ENCODE data around the gene BCAS4. TPM values are rescaled to one million over a fixed set of nuclear protein-coding genes. Genes with fewer than 3 reads are reported as not detected.
"Not testable (repeated sequence)": the region's sequence is repeated elsewhere in the genome, so short reads cannot be mapped to it uniquely, and the experiment has no call there.

BCAS4 gene
- total RNA-seq, 2 experiments from 2014 or later, result 6.3 to 6.6 TPM

DNA sequence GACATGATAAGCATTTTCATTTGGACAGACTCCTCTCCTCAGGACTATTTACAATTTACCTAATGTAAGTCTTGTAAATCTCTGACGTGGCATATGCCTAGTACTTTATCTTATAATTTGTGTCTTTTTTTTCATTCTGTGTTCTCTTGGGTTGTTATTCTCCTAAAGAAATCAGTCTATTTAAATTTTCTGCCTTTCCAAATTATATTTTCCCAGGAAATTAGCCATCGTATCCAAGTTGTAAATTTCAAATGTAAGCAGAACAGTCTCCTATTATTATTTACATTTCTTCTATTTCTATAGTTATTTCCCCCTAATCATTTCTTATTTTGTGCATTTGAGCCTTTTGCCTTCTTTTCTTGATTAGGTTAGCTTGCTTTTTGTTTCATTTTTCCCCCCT lies 17.5 kb upstream of the BCAS4 start:
- Mint-ChIP-seq H3K9me3 (no peaks in the 10 kb centered on the region), H3K36me3 (ENCODE audit: low read depth) (no peaks in the 10 kb centered on the region), H3K4me1 (peaks cover 2% of the 10 kb centered on the region), H3K27me3 (peaks cover 12% of the 10 kb centered on the region), H3K4me3 (no peak overlapping the region), H3K27ac (no peak overlapping the region)
- CTCF ChIA-PET, result no interaction called here
- DNase-seq, result no peak
- POLR2A ChIA-PET, result no interaction called here

DNA sequence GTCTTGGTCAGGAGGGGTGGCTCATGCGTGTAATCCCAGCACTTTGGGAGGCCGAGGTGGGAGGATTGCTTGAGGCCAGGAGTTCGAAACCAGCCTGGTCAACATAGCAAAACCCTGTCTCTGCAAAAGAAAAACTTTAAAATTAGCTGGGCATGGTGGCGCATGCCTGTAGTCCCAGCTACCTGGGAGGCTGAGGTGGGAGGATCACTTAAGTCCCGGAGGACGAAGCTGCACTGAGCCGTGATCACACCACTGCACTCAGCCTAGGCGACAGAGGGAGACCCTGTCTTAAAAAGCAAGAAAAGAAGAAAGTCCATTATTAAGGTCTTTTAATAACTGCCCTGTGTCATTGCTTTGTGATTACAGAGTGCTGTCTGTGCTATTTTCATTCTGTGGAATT lies 15.9 kb upstream of the BCAS4 start:
- H3K36me3 Mint-ChIP-seq (ENCODE audit: low read depth); DNase-seq; H3K4me3 Mint-ChIP-seq; POLR2A ChIA-PET; H3K4me1 Mint-ChIP-seq; H3K9me3 Mint-ChIP-seq; H3K27ac Mint-ChIP-seq: not testable (repeated sequence)
- CTCF ChIA-PET, result interaction anchor here (8.0 kb wide), 1 partner anchor 14 kb away, joined by 68 read pairs; the partner anchor contains the start of gene BCAS4
- H3K27me3 Mint-ChIP-seq, result peaks cover 12% of the 10 kb centered on the region

DNA sequence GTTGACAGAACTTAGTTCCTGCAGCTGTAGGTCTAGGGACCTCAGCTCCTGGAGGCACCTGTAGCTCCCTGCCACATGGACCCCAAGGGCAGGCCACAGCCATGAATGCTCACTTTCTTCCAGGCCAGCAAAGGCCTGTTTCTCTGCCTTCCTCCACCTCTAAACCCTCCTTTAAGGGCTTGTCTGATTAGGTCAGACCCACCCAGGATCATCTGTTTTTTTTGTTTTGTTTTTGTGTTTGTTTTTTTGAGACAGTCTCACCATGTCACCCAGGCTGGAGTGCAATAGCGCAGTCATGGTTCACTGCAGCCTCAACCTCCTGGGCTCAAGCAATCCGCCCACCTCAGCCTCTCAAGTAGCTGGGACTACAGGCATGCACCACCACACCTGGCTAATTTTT lies 11.5 kb upstream of the BCAS4 start:
- Mint-ChIP-seq H3K4me1 (no peaks in the 10 kb centered on the region), H3K36me3 (ENCODE audit: low read depth) (no peaks in the 10 kb centered on the region), H3K27ac (no peak overlapping the region), H3K27me3 (peaks cover 9% of the 10 kb centered on the region), H3K4me3 (no peak overlapping the region), H3K9me3 (no peaks in the 10 kb centered on the region)
- CTCF ChIA-PET, result interaction anchor here (8.0 kb wide), 1 partner anchor 9 kb away, joined by 68 read pairs; the partner anchor contains the start of gene BCAS4
- POLR2A ChIA-PET, result no interaction called here
- DNase-seq, result no peak

DNA sequence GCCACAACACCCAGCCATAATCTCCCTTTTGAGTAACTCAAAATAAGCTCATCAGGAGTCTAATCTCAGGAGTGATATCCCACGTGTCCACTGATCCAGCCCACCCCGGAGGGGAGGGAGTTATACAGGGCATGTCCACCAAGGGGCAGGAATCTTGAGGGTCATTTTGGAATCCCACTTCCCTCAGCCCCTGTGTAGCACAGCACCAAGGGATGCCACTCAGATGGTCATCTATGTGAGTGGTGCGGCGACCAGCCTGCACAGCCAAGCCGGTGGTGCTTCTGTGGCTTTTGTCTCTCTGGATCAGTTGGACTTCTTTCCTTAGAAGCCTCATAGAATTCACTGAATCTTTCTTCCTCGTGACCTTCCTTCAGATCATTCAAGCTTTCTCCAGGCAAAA lies 11.0 kb upstream of the BCAS4 start:
- H3K36me3 Mint-ChIP-seq (ENCODE audit: low read depth), result no peaks in the 10 kb centered on the region
- ChIA-PET CTCF (interaction anchor here (8.0 kb wide), 1 partner anchor 9 kb away, joined by 68 read pairs; the partner anchor contains the start of gene BCAS4), POLR2A (no interaction called here)

DNA sequence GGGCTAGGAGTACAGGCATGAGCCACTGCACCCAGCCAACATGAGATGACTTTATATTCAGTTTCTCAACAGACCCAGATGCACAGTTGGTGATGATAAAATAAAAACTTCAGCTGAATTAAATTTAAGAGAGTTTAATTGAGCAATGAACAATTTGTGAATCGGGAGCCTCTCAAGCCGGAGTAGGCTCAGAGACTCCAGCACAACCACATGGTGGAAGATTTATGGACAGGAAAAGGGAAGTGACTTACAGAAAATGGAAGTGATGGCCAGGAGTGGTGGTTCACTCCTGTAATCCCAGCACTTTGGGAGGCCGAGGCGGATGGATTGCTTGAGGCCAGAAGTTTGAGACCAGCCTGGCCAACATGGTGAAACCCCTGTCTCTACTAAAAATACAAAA lies 10.4 kb upstream of the BCAS4 start:
- Mint-ChIP-seq H3K4me1 (no peaks in the 10 kb centered on the region), H3K9me3 (no peaks in the 10 kb centered on the region), H3K27ac (no peak overlapping the region), H3K36me3 (ENCODE audit: low read depth) (no peaks in the 10 kb centered on the region), H3K4me3 (no peak overlapping the region), H3K27me3 (peaks cover 6% of the 10 kb centered on the region)
- ChIA-PET POLR2A (no interaction called here), CTCF (interaction anchor here (8.0 kb wide), 1 partner anchor 8 kb away, joined by 68 read pairs; the partner anchor contains the start of gene BCAS4)
- no peak for DNase-seq

More for the DNA sequence above, 11.0 kb upstream of the BCAS4 start:
- Mint-ChIP-seq H3K9me3 (no peaks in the 10 kb centered on the region), H3K4me3 (no peak overlapping the region), H3K27ac (no peak overlapping the region), H3K27me3 (peaks cover 9% of the 10 kb centered on the region), H3K4me1 (no peaks in the 10 kb centered on the region)
- no peak for DNase-seq

GRCh38 chr20:50786703-50787102 lies 8.2 kb upstream of the BCAS4 start:
- Mint-ChIP-seq H3K4me1 (peaks cover 8% of the 10 kb centered on the region), H3K27ac (no peak overlapping the region), H3K4me3 (no peak overlapping the region), H3K27me3 (no peaks in the 10 kb centered on the region), H3K36me3 (ENCODE audit: low read depth) (no peaks in the 10 kb centered on the region), H3K9me3 (no peaks in the 10 kb centered on the region)
- ChIA-PET POLR2A (interaction anchor here (0.6 kb wide), 1 partner anchor 31 kb away, joined by 3 read pairs; no protein-coding TSS in a partner anchor), CTCF (interaction anchor here (11.6 kb wide), 1 partner anchor 140 kb away, joined by 289 read pairs; the partner anchor contains the start of gene ADNP)
- DNase-seq, result no peak

- CTCF ChIA-PET, result interaction anchor here (11.6 kb wide), 1 partner anchor 139 kb away, joined by 289 read pairs; the partner anchor contains the start of gene ADNP
- no peak overlapping the region for H3K4me3 Mint-ChIP-seq
- H3K9me3 Mint-ChIP-seq, result no peaks in the 10 kb centered on the region
- no peak for DNase-seq
- no peak overlapping the region for H3K27ac Mint-ChIP-seq
- H3K27me3 Mint-ChIP-seq, result no peaks in the 10 kb centered on the region
- peaks cover 8% of the 10 kb centered on the region for H3K4me1 Mint-ChIP-seq
- no peaks in the 10 kb centered on the region for H3K36me3 Mint-ChIP-seq (ENCODE audit: low read depth)
- POLR2A ChIA-PET, result no interaction called here
Observed at GRCh38 chr20:50787181-50787580, 7.7 kb upstream of the BCAS4 start.

DNA sequence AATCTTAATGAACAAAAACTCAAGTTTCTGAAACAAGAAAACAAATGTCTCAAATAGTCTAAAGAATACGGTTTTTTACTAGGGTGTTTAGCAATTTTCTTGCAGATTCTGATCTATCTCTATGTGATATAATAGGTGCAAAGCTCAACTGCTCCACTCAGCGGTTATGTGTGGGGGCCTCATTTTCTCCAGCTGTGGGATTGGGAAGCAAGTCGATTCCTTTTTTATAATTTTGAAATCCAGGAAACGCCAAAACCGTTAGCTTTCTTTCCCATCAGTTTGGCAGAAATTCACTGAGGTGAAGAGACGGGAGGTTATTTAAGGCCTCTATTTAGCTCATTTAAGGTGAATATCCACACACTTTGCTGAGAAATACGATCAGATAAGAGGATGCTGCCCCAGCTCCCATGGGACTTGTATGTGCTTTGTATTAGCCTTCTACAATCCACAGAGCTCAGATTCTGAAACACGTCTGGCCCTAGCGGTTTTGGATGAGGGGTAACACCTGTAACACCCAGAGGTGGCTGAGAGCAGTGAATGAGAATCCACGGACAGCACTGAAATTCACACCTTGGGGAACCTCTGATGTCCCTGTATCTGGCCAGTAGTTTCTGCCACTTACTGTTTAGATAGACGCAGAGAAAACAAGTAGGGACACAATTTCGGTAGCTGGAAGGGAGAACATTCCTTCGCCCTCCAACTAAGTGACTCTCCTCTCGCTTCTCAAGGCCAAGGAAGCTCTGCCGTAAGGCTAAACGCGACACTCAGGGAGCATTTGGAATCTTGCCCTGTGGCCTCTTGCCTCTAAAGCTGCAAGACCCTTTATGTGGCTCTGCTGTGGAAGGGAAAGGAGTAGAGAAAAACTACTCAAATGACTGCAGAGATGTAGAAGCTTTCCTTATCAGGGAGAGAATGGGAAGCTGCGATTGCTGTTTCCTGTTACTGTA lies 6.5 kb upstream of the BCAS4 start:
- Mint-ChIP-seq H3K9me3 (no peaks in the 10 kb centered on the region), H3K4me3 (no peak overlapping the region), H3K27ac (no peak overlapping the region), H3K36me3 (ENCODE audit: low read depth) (no peaks in the 10 kb centered on the region), H3K4me1 (peaks cover 14% of the 10 kb centered on the region), H3K27me3 (no peaks in the 10 kb centered on the region)
- no peak for DNase-seq
- ChIA-PET POLR2A (interaction anchor here (0.8 kb wide), 1 partner anchor 143 kb away, joined by 5 read pairs; the partner anchor contains the start of gene ADNP), CTCF (interaction anchor here (0.7 to 11.6 kb wide), 3 partner anchors 34 to 358 kb away, joined by 3 to 289 read pairs (median 5); partner anchors contain the start of gene ADNP)

GRCh38 chr20:50789968-50790650 lies 4.8 kb upstream of the BCAS4 start:
- Mint-ChIP-seq H3K4me3 (no peak overlapping the region), H3K9me3 (no peaks in the 10 kb centered on the region), H3K27me3 (no peaks in the 10 kb centered on the region), H3K4me1 (peaks cover 19% of the 10 kb centered on the region), H3K36me3 (ENCODE audit: low read depth) (no peaks in the 10 kb centered on the region), H3K27ac (no peak overlapping the region)
- ChIA-PET CTCF (interaction anchor here (0.8 to 11.6 kb wide), 19 partner anchors 8 to 517 kb away, joined by 3 to 289 read pairs (median 5); partner anchors contain the start of genes ADNP, DPM1 and MOCS3), POLR2A (interaction anchor here (1.8 to 6.5 kb wide), 2 partner anchors 138 to 168 kb away, joined by 18 to 134 read pairs; partner anchors contain the start of genes ADNP, DPM1 and MOCS3)
- no peak for DNase-seq

DNA sequence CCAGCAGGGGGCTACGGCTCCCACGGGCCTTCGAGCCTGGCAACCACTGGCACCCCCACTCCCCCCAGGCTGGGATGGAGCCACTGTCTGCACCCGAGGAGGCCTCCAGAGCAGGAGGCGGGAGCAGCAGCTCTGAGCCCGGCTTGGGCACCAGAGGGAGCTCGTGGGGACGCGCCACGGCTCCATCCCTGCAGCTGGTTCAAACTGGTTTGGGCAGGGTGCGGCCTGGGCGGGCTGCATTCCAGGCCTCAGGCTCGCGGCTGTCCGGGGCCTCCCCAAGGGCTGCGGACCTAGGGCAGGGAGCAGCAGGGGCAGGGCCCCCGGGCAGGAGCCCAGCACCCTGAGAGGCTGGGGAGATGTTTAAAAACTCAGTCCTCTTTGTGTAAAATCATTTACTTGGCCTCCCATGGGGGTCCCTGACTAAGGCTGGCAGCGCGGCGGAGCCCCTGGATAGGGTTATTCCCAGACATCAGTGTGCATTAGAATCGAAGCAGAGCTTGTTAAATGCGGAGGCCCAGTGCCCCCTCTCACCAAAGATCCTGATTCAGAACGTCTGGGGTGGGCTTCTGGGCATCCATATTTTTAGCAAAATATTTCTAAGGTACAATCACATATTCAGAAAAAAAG lies 4.1 kb upstream of the BCAS4 start:
- Mint-ChIP-seq H3K27me3 (no peaks in the 10 kb centered on the region), H3K4me3 (no peak overlapping the region)

GRCh38 chr20:50792708-50793574 lies 1.9 kb upstream of the BCAS4 start:
- H3K36me3 Mint-ChIP-seq (ENCODE audit: low read depth), result no peaks in the 10 kb centered on the region
- H3K4me3 Mint-ChIP-seq, result no peak overlapping the region
- H3K9me3 Mint-ChIP-seq, result no peaks in the 10 kb centered on the region
- CTCF ChIA-PET, result interaction anchor here (0.6 to 11.6 kb wide), 24 partner anchors 9 to 623 kb away, joined by 3 to 289 read pairs (median 6); partner anchors contain the start of genes ADNP, DPM1 and MOCS3
- POLR2A ChIA-PET, result interaction anchor here (0.6 to 6.5 kb wide), 2 partner anchors 83 to 135 kb away, joined by 3 to 134 read pairs; partner anchors contain the start of gene ADNP
- no peak for DNase-seq
- H3K27me3 Mint-ChIP-seq, result no peaks in the 10 kb centered on the region
- no peak overlapping the region for H3K27ac Mint-ChIP-seq
- H3K4me1 Mint-ChIP-seq, result peaks cover 26% of the 10 kb centered on the region

More for the DNA sequence above, 4.1 kb upstream of the BCAS4 start:
- Mint-ChIP-seq H3K9me3 (no peaks in the 10 kb centered on the region), H3K4me1 (peaks cover 22% of the 10 kb centered on the region), H3K27ac (peak overlapping the region; percentile 42), H3K36me3 (ENCODE audit: low read depth) (no peaks in the 10 kb centered on the region)
- ChIA-PET POLR2A (interaction anchor here (1.8 to 6.5 kb wide), 2 partner anchors 138 to 167 kb away, joined by 18 to 134 read pairs; partner anchors contain the start of genes ADNP, DPM1 and MOCS3), CTCF (interaction anchor here (0.6 to 11.6 kb wide), 27 partner anchors 8 to 516 kb away, joined by 3 to 289 read pairs (median 4); partner anchors contain the start of genes ADNP, DPM1 and MOCS3)
- peak; percentile 85 for DNase-seq

All from activated CD4-positive, alpha-beta memory T cell treated with anti-CD3 and anti-CD28 coated beads, Interleukin-2, amount 10 ng/mL, durations not matched to agents 7 days and 5 days (primary cell).